ENCODE results near the gene ZNF438. TPM values are rescaled to one million over a fixed set of nuclear protein-coding genes. Genes with fewer than 3 reads are reported as not detected.
A peak's percentile ranks its signal among the peaks of the same experiment; 100 is the strongest.
"Not testable (repeated sequence)": the region's sequence is repeated elsewhere in the genome, so short reads cannot be mapped to it uniquely, and the experiment has no call there.

The ZNF438 gene
- total and polyA plus RNA-seq, 9 donors, result 10.5 to 14.5 (median 12.7) TPM

DNA sequence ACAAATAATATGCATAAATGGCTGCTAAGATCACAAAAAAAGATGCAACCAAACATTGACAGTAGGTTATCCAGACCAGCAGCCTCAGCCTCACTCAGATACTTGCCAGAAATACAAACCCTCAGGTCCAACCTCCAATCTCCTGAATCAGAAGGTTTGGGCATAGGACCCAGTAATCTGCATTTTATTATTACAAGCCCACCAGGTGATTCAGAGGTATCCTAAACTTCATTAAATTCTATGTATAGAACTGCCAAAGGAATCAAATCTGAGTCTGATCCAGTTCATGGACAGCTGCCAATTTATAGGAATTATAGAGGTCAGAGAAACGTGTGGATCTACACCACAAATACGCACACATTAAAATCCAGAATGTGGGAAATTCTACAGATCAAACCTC is 41.3 kb downstream of the ZNF438 start:
- Histone ChIP-seq H3K9me3 (replicated peaks; ENCODE audit: control insufficient read depth, low read depth, low read length) (peaks cover 13% of the 10 kb centered on the region), H3K27me3 (ENCODE audit: control insufficient read depth, insufficient read depth, low read length) (no peaks in the 10 kb centered on the region), H3K27ac (ENCODE audit: low read length) (no peak overlapping the region), H3K4me1 (ENCODE audit: control insufficient read depth, insufficient read depth, low read length) (no peaks in the 10 kb centered on the region), H3K36me3 (ENCODE audit: control insufficient read depth, insufficient read depth, low read length) (peaks cover 4% of the 10 kb centered on the region), H3K4me3 (ENCODE audit: low read length) (no peak overlapping the region)
- DNase-seq, result no peak
- no CpG with 5 or more reads among the region's 2 CpGs for WGBS (ENCODE audit: insufficient coverage)

DNA sequence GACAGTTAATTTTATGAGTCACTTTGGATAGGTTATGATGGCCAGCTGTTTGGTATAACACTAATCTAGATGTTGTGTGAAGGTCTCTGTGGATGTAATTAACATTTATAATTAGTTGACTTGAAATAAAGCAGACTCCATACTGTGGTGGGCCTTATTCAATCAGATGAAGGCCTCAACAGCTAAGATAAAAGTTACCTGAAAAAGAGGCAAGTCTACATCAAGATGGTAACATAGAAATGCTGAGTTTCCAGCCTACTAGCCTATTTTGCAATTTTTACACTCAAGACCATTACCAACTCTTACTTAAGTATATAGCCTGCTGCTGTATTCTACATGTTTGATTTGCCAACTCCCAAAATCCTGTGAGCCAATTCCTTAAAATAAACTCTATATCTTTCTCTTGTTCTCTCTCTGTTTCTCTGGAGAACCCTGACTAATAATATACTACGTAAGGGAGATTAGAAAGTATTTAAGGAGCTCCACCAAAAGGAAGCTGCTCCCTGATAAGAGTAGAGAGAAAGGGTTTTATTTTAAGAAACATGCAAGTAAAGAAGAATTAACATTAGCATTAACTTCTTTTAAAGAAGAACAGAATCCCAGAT is 42.7 kb downstream of the ZNF438 start:
- Histone ChIP-seq H3K27me3 (ENCODE audit: control insufficient read depth, insufficient read depth, low read length) (no peaks in the 10 kb centered on the region), H3K27ac (ENCODE audit: low read length) (no peak overlapping the region), H3K9me3 (replicated peaks; ENCODE audit: control insufficient read depth, low read depth, low read length) (no peaks in the 10 kb centered on the region), H3K4me1 (ENCODE audit: control insufficient read depth, insufficient read depth, low read length) (no peaks in the 10 kb centered on the region), H3K4me3 (ENCODE audit: low read length) (no peak overlapping the region), H3K36me3 (ENCODE audit: control insufficient read depth, insufficient read depth, low read length) (peaks cover 2% of the 10 kb centered on the region)
- peak; percentile 53 for DNase-seq
- no CpG with 5 or more reads among the region's 1 CpG for WGBS (ENCODE audit: insufficient coverage)

- no peaks in the 10 kb centered on the region for H3K4me1 ChIP-seq (ENCODE audit: control insufficient read depth, insufficient read depth, low read length)
- no peaks in the 10 kb centered on the region for H3K27me3 ChIP-seq (ENCODE audit: control insufficient read depth, insufficient read depth, low read length)
- no peaks in the 10 kb centered on the region for H3K36me3 ChIP-seq (ENCODE audit: control insufficient read depth, insufficient read depth, low read length)
- no peak overlapping the region for H3K27ac ChIP-seq (ENCODE audit: low read length)
- H3K4me3 ChIP-seq (ENCODE audit: low read length), result no peak overlapping the region
- WGBS (ENCODE audit: insufficient coverage), result no CpG with 5 or more reads among the region's 5 CpGs
- no peak for DNase-seq
- no peaks in the 10 kb centered on the region for H3K9me3 ChIP-seq (replicated peaks; ENCODE audit: control insufficient read depth, low read depth, low read length)
Observed at GRCh38 chr10:30987463-30987862, 44.2 kb downstream of the ZNF438 start.

DNA sequence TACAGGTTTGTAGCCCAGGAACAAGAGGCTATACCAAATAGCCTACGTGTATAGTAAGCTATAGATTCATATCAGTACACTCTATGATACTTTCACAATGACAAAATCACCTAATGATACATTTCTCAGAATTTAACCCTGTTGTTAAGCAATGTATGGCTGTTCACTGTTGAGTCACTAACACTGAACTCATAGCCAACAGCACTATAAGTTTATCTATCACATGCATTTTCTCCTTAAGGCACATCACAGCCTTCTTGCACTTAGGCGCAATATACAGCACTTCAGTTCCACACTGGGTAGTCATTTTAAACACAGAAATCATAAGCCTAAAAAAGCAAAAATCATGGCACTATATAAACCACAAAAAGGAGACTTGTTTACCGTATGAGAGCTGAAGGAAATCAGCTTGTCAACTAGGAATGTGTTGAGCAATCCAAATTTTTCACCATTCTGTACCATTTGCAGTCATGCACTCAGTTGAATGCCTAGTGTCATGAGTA is 45.6 kb downstream of the ZNF438 start:
- Histone ChIP-seq H3K36me3 (ENCODE audit: control insufficient read depth, insufficient read depth, low read length) (no peaks in the 10 kb centered on the region), H3K27ac (ENCODE audit: low read length) (no peak overlapping the region), H3K9me3 (replicated peaks; ENCODE audit: control insufficient read depth, low read depth, low read length) (no peaks in the 10 kb centered on the region), H3K4me3 (ENCODE audit: low read length) (no peak overlapping the region), H3K4me1 (ENCODE audit: control insufficient read depth, insufficient read depth, low read length) (peaks cover 3% of the 10 kb centered on the region), H3K27me3 (ENCODE audit: control insufficient read depth, insufficient read depth, low read length) (no peaks in the 10 kb centered on the region)
- WGBS (ENCODE audit: insufficient coverage), result no CpG with 5 or more reads among the region's 3 CpGs
- DNase-seq, result no peak

GRCh38 chr10:30985512-30985911 is 46.2 kb downstream of the ZNF438 start:
- H3K27me3 ChIP-seq (ENCODE audit: control insufficient read depth, insufficient read depth, low read length), result no peaks in the 10 kb centered on the region
- no peaks in the 10 kb centered on the region for H3K36me3 ChIP-seq (ENCODE audit: control insufficient read depth, insufficient read depth, low read length)
- H3K4me3 ChIP-seq (ENCODE audit: low read length), result no peak overlapping the region
- H3K9me3 ChIP-seq (replicated peaks; ENCODE audit: control insufficient read depth, low read depth, low read length), result no peaks in the 10 kb centered on the region
- H3K27ac ChIP-seq (ENCODE audit: low read length), result no peak overlapping the region
- DNase-seq, result no peak
- peaks cover 7% of the 10 kb centered on the region for H3K4me1 ChIP-seq (ENCODE audit: control insufficient read depth, insufficient read depth, low read length)
- WGBS (ENCODE audit: insufficient coverage), result no CpG with 5 or more reads among the region's 1 CpG

- Histone ChIP-seq H3K4me3 (ENCODE audit: low read length) (no peak overlapping the region), H3K27me3 (ENCODE audit: control insufficient read depth, insufficient read depth, low read length) (no peaks in the 10 kb centered on the region), H3K27ac (ENCODE audit: low read length) (no peak overlapping the region), H3K9me3 (replicated peaks; ENCODE audit: control insufficient read depth, low read depth, low read length) (no peaks in the 10 kb centered on the region), H3K4me1 (ENCODE audit: control insufficient read depth, insufficient read depth, low read length) (peaks cover 7% of the 10 kb centered on the region), H3K36me3 (ENCODE audit: control insufficient read depth, insufficient read depth, low read length) (no peaks in the 10 kb centered on the region)
- DNase-seq, result no peak
- WGBS (ENCODE audit: insufficient coverage), result no CpG with 5 or more reads among the region's 4 CpGs
Observed at GRCh38 chr10:30984563-30985328, 46.9 kb downstream of the ZNF438 start.

DNA sequence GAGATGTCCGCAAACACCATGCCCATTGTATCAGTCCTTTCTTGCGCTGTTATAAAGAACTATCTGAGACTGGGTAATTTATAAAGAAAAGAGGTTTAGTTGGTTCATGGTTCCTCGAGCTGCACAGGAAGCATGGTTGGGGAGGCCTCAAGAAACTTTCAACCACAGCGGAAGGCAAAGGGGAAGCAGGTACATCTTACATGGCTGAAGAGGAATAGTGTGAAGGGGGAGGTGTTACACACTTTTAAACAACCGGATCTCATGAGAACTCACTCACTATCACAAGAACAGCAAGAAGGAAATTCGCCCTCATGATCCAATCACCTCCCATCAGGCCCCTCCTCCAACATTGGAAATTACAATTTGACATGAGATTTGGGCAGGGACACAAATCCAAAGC is 48.5 kb downstream of the ZNF438 start:
- H3K27ac ChIP-seq (ENCODE audit: low read length); H3K4me1 ChIP-seq (ENCODE audit: control insufficient read depth, insufficient read depth, low read length); DNase-seq; H3K4me3 ChIP-seq (ENCODE audit: low read length); H3K36me3 ChIP-seq (ENCODE audit: control insufficient read depth, insufficient read depth, low read length); H3K27me3 ChIP-seq (ENCODE audit: control insufficient read depth, insufficient read depth, low read length); H3K9me3 ChIP-seq (replicated peaks; ENCODE audit: control insufficient read depth, low read depth, low read length): not testable (repeated sequence)
- WGBS (ENCODE audit: insufficient coverage), result 100% methylated on average over 3 of the region's 6 CpGs

GRCh38 chr10:30980951-30981616 is 50.6 kb downstream of the ZNF438 start:
- peaks cover 7% of the 10 kb centered on the region for H3K4me1 ChIP-seq (ENCODE audit: control insufficient read depth, insufficient read depth, low read length)
- WGBS (ENCODE audit: insufficient coverage), result 50% methylated on average over 4 of the region's 7 CpGs
- DNase-seq, result peak; percentile 91

DNA sequence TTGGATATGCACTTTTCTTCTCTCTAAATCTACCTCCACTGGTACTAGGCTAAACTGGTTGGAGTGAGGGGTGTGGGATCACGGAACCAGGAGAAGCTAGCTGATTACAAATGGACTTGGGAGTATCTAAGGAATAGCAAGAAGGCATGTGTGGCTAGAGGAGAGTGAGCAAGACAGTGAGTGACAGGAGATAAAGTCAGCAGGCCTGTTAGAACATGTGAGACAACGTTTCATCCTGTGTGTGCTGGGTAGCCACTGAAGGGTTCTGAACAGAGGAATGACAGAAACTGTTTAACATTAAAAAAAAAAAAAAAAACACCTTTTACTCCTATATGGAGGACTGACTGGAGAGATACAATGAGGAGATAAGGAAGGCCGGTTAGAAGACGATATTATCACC is 51.7 kb downstream of the ZNF438 start:
- Histone ChIP-seq H3K4me3 (ENCODE audit: low read length) (no peak overlapping the region), H3K9me3 (replicated peaks; ENCODE audit: control insufficient read depth, low read depth, low read length) (peaks cover 2% of the 10 kb centered on the region), H3K36me3 (ENCODE audit: control insufficient read depth, insufficient read depth, low read length) (no peaks in the 10 kb centered on the region), H3K27ac (ENCODE audit: low read length) (peak overlapping the region; percentile 84), H3K27me3 (ENCODE audit: control insufficient read depth, insufficient read depth, low read length) (no peaks in the 10 kb centered on the region), H3K4me1 (ENCODE audit: control insufficient read depth, insufficient read depth, low read length) (peaks cover 9% of the 10 kb centered on the region)
- 86% methylated on average over 3 of the region's 4 CpGs for WGBS (ENCODE audit: insufficient coverage)
- DNase-seq, result no peak

More at GRCh38 chr10:30980951-30981616, 50.6 kb downstream of the ZNF438 start:
- H3K9me3 ChIP-seq (replicated peaks; ENCODE audit: control insufficient read depth, low read depth, low read length), result peaks cover 2% of the 10 kb centered on the region
- H3K4me3 ChIP-seq (ENCODE audit: low read length), result no peak overlapping the region
- H3K36me3 ChIP-seq (ENCODE audit: control insufficient read depth, insufficient read depth, low read length), result no peaks in the 10 kb centered on the region
- H3K27ac ChIP-seq (ENCODE audit: low read length), result peak overlapping the region; percentile 84
- H3K27me3 ChIP-seq (ENCODE audit: control insufficient read depth, insufficient read depth, low read length), result no peaks in the 10 kb centered on the region

DNA sequence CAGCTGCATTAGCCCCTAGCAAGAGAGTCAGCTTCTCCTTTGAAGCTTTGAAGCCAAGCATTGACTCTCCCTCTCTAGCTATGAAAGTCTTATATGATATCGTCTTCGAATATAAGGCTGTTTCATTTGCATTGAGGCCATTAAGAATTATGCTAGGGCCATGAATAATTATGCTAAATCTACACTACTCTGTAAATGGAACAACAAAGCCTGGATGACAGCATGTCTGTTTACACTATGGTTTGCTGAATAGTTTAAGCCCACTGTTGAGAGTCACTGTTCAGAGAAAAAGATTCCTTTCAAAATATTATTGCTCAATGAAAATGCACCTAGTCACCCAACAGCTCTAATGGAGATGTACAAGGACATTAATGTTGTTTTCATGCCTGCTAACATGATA is 52.8 kb downstream of the ZNF438 start:
- H3K9me3 ChIP-seq (replicated peaks; ENCODE audit: control insufficient read depth, low read depth, low read length), result peaks cover 2% of the 10 kb centered on the region
- H3K36me3 ChIP-seq (ENCODE audit: control insufficient read depth, insufficient read depth, low read length), result peaks cover 2% of the 10 kb centered on the region
- WGBS (ENCODE audit: insufficient coverage), result no CpG with 5 or more reads among the region's 2 CpGs
- H3K4me3 ChIP-seq (ENCODE audit: low read length), result no peak overlapping the region
- H3K4me1 ChIP-seq (ENCODE audit: control insufficient read depth, insufficient read depth, low read length), result peaks cover 14% of the 10 kb centered on the region
- no peaks in the 10 kb centered on the region for H3K27me3 ChIP-seq (ENCODE audit: control insufficient read depth, insufficient read depth, low read length)
- H3K27ac ChIP-seq (ENCODE audit: low read length), result no peak overlapping the region
- no peak for DNase-seq

Data from muscle of leg (tissue), 11 donors.